Fibroblast of villous mesenchyme (primary cell): ENCODE data around the gene OTOP2. TPM values are rescaled to one million over a fixed set of nuclear protein-coding genes. Genes with fewer than 3 reads are reported as not detected.
A peak's percentile ranks its signal among the peaks of the same experiment; 100 is the strongest.

Experiments used
- DNase-seq: peaks from one replicate; pipeline ENCODE4 v3.0.0-alpha.2; 2010; ENCODE audit warnings: low read depth
- H3K4me3 ChIP-seq: 2 replicates; pipeline ENCODE4 v1.5.1; 2011; ENCODE audit warnings: low read depth, mild to moderate bottlenecking, low read length
- total RNA-seq: library from RNA; depleted of rRNA; stranded (reverse); fragments of >200 nt; gene quantifications from 2 replicates; pipeline ENCODE4 v1.2.3, GENCODE V29; 2012
- TF ChIP-seq, protein P1 (sequence below): IDR thresholded peaks from 2 replicates; pipeline ENCODE4 v1.5.1; 2012; ENCODE audit warnings: low read depth, mild to moderate bottlenecking, low read length; ENCODE audit not compliant: insufficient read depth

OTOP2 gene
- total RNA-seq, 1 donor, result not detected

DNA sequence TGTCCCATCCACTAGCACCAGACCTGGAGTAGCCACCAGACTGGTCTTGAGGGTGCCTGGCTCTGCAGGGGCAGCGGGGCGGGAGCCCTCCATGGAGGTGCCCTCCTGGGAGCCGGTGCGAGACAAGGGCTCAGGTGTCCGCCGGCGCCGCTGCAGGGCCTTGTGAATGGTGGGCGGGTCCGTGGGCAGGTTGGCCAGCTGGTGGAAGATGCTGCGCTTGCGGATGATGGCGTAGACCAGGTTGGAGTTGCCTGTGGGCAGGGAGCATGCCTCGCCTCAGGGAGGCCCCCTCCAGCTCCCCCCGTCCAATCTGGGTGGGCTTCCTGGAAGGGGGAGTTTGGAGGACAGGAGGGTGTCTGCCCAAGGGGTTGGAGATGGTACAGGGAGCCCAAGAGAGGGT lies 30.0 kb downstream of the OTOP2 start:
- TF ChIP-seq, protein P1, sequence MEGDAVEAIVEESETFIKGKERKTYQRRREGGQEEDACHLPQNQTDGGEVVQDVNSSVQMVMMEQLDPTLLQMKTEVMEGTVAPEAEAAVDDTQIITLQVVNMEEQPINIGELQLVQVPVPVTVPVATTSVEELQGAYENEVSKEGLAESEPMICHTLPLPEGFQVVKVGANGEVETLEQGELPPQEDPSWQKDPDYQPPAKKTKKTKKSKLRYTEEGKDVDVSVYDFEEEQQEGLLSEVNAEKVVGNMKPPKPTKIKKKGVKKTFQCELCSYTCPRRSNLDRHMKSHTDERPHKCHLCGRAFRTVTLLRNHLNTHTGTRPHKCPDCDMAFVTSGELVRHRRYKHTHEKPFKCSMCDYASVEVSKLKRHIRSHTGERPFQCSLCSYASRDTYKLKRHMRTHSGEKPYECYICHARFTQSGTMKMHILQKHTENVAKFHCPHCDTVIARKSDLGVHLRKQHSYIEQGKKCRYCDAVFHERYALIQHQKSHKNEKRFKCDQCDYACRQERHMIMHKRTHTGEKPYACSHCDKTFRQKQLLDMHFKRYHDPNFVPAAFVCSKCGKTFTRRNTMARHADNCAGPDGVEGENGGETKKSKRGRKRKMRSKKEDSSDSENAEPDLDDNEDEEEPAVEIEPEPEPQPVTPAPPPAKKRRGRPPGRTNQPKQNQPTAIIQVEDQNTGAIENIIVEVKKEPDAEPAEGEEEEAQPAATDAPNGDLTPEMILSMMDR, result no peak
- DNase-seq, result no peak
- no peak overlapping the region for H3K4me3 ChIP-seq

DNA sequence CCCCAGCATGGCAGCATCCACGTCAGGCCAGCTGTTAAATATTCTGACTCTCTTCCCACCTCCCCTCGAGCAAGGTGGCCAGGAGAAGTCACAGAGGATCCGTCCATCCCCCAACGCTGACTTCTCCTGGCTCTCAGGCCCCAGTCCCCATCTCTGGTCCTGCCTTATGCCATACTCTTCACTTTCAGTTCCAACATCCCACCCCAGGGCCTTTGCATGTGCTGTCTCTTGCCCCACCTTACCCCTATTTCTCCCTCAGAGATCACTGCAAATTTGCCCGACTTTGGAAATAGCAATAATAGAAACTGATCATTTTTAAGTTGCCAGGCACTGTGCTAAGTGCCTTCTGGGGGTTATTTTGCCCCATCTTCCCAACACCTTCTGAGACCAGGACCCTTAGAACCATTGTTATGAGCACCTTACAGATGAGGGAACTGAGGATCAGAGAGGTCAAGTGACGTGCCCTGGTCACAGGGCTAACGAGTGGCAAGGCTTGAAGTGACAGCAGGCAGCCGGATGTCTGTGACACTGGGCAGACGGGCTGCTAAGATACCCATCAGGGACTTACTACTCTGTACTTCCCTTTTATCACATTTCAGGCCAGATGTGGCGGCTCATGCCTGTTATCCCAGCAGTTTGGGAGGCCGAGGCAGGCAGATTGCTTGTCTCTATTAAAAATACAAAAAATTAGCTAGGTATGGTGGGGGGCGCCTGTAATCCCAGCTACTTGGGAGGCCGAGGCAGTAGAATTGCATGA lies 30.8 kb downstream of the OTOP2 start:
- no peak overlapping the region for H3K4me3 ChIP-seq
- TF ChIP-seq, protein P1, result no peak

DNA sequence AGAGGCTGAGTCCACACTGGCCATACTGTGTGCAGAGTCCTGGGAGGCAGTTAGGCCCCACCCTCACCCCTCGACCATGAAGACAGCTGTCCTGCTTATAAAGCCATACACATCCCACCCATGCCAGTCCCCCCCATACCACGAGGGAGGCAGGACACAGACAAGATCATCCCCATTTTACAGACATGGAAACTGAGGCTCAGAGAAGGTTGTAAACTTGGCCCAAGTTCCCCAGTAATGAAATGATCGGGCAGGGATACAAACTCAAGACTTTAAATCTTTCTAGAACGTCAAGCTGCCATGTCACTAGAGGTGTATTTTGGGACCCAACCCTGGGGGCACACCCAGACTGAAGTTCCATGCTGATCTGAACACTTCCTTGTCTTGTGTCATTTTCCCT lies 32.0 kb downstream of the OTOP2 start:
- no peak for DNase-seq
- H3K4me3 ChIP-seq, result no peak overlapping the region
- TF ChIP-seq, protein P1, result no peak

More for the DNA sequence above, 30.8 kb downstream of the OTOP2 start:
- DNase-seq, result no peak

DNA sequence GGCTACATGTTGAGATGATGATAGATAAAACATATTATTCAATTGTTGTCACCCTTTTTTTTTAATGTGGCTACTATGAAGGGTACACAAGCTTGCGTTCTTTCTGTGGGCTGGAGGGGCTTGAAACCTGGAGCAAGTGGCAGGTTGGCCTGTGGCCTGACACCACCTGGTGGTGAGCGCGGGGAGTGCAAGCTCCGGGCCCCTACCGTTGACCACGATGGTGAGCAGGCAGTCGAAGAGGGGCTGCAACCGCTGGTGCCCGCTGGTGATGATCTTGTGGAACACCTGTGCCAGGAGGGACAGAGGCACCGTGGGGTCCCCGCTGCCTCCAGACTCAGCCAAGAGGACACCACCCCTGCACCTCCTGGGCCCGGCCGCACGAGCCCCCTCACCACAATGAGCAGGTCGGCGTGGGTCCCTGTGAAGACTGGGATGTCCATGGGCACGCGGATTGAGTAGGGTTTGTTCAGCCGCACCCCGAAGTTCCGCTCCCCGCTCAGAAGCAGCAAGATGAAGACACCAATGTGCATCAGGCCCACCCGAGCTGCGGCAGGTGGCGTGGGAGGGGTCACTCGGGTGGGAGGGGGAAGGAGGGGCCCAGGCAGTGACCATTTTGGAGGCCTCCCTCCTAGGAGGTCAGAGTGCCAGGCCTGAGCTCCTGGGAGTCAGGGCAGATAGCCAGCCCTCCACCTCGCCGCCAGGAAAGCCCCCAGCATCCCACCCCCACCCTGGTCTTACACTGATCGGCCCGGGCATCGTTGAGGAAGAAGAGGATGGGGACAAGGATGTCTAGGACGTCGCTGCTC lies 34.1 kb downstream of the OTOP2 start:
- no peak overlapping the region for H3K4me3 ChIP-seq
- TF ChIP-seq, protein P1, result peak; percentile 93
- DNase-seq, result peak; percentile 45

DNA sequence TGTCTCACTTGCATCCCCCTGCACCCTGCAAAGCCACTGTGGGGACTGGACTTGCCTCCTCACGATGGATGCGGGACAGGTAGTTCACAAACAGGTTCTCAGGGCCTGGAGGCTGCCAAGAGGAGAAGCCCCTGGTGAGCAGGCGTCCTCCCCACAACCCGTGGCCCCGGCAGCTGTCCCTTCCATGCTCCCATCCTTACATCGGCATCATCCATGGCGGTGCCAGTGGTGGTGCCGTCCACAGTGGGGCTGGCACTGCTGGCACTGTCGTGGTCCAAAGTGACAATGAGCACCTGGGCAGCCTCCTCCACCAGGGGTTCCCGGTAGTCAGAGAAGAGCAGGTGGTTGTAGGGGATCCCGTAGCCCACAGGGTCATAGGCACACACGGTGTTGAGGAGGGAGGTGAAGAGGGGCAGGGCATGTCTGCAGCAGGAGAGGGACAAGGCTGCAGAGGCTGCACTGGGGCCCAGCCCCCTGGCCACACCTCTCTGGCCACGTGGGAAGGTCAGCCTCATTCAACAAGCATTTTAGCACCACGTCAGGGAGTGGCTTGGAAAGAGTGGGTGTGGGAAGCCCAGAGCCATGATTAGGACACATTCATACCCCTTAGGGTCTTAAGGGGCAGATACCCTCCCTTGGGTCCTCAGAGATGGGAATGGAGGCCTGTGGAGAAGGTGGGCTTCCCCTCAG lies 35.9 kb downstream of the OTOP2 start:
- H3K4me3 ChIP-seq, result no peak overlapping the region
- no peak for DNase-seq
- TF ChIP-seq, protein P1, result no peak

DNA sequence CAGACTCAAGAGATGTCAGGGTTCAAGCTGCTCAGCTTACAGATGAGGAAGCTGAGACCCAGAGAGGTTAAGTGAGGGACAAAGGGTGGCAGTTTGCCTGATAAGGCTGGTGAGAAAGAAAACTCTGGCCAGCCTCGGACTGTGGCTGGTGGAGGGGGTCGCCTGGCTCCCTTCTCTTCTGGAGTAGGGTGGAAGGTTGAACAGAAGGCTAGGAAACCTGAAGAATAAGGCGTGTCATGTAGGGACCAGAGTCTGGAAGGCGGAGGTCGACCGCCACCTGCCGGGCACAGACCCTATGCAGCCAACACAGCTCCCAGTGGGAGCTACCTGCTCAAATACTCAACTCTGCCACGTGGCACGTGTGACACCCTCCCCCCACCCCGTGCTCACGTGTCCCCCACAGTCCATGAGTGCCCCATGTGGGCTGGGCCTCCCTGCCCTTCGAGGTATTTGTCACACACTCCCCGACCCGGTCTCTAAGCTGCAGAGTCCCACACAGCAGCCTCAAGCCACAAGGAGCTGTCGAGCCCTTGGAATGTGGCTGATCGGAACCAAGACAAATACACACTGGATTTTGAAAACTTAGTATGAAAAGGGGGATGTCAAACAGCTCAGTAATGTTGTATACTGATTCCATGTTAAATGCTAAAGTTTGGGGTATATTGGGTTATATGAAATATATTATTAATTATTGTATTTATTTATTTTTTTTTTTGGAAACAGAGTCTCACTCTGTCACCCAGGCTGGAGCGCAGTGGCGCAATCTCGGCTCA lies 36.7 kb downstream of the OTOP2 start:
- no peak for DNase-seq
- no peak overlapping the region for H3K4me3 ChIP-seq
- TF ChIP-seq, protein P1, result peak; percentile 36
